ENCODE results near the gene GOLPH3L.

Gene GOLPH3L

DNA sequence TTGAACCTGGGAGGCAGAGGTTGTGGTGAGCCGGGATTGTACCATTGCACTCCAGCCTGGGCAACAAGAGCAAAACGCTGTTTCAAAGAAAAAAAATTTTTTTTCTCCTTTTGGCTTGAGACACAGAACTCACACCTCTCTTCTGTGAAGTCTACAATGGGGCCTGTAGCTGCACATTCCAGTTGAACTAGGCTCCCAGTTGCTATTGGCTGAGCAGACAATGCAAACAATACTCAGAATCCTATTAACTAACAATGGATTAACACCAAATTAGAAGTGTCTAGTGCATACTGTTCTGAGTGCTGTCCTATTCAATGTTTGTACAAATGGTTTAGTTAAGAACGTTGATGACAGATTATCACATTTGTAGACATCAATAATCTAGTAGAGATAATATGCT, 100.0 kb downstream of the GOLPH3L start:
- TF ChIP-seq CTCF (IDR thresholded peaks at IDR 0.05; ENCODE audit: control insufficient read depth, extremely low read depth, insufficient read depth): no peak
- DNase-seq (ENCODE audit: low read depth): no peak
- no peak overlapping the region for H3K4me3 ChIP-seq (ENCODE audit: low read depth, low read length)
